Lung (tissue), 12 donors: Measurements from ENCODE around the gene RHOT1. TPM values are rescaled to one million over a fixed set of nuclear protein-coding genes. Genes with fewer than 3 reads are reported as not detected.
"Not testable (repeated sequence)": the region's sequence is repeated elsewhere in the genome, so short reads cannot be mapped to it uniquely, and the experiment has no call there.

Experiments used
- ATAC-seq: fragments of 200-7000 bp; cut with Tn5 transposase; one replicate; pipeline ENCODE4 v1.9.1; 2020; ENCODE audit warnings: moderate number of reproducible peaks; ENCODE audit not compliant: insufficient read depth, low FRiP score
- DNase-seq, 3 donors: peaks; one replicate each; pipeline ENCODE4 v3.0.0-alpha.2; 2013 to 2017
- H3K27ac ChIP-seq, 2 donors: one replicate each; pipeline ENCODE4 v1.5.1; 2013; ENCODE audit warnings: mild to moderate bottlenecking in 2 of 2, moderate library complexity in 2 of 2, control low read depth in 1 of 2, inconsistent platforms in 1 of 2, low read depth in 1 of 2, low read length in 1 of 2
- H3K27me3 ChIP-seq, 3 donors: one replicate each; pipeline ENCODE4 v1.5.1; 2013; ENCODE audit warnings: low read length in 2 of 3; ENCODE audit not compliant: control insufficient read depth in 3 of 3, insufficient read depth in 3 of 3
- H3K36me3 ChIP-seq, 4 donors: one replicate each; pipeline ENCODE4 v1.5.1; 2013; ENCODE audit warnings: low read length in 4 of 4, mild to moderate bottlenecking in 1 of 4, moderate library complexity in 1 of 4; ENCODE audit not compliant: control insufficient read depth in 4 of 4, insufficient read depth in 4 of 4
- H3K4me1 ChIP-seq, 5 donors: one replicate each; pipeline ENCODE4 v1.5.1; 2013; ENCODE audit warnings: low read length in 5 of 5, mild to moderate bottlenecking in 2 of 5, moderate library complexity in 1 of 5; ENCODE audit not compliant: control insufficient read depth in 5 of 5, insufficient read depth in 5 of 5
- H3K4me3 ChIP-seq: one replicate; pipeline ENCODE4 v1.5.1; 2013; ENCODE audit warnings: mild to moderate bottlenecking, control low read depth, moderate library complexity
- H3K9ac ChIP-seq, 2 donors: one replicate each; pipeline ENCODE4 v1.5.1; 2013; ENCODE audit warnings: low read length in 2 of 2, control low read depth in 1 of 2; ENCODE audit not compliant: insufficient read depth in 1 of 2
- H3K9me3 ChIP-seq, 4 donors: one replicate each; pipeline ENCODE4 v1.5.1; 2013; ENCODE audit warnings: low read length in 3 of 4, mild to moderate bottlenecking in 1 of 4, moderate library complexity in 1 of 4; ENCODE audit not compliant: control insufficient read depth in 4 of 4, insufficient read depth in 3 of 4
- CTCF ChIP-seq: IDR thresholded peaks from 2 replicates; pipeline ENCODE4 v1.5.1; 2012; ENCODE audit warnings: mild to moderate bottlenecking; ENCODE audit errors: control extremely low read depth, extremely low read depth
- WGBS, 2 donors: extraction: QIAGEN DNeasy Blood & Tissue Kit; methylation state at CpG; one replicate each; pipeline ENCODE4 v1.1.7; 2013; 5-methylcytosine and 5-hydroxymethylcytosine counted together
- polyA plus RNA-seq, 2 donors: library from polyadenylated mRNA; stranded (reverse); fragments of 200-250 nt; gene quantifications; one replicate each; pipeline ENCODE4 v1.2.1, GENCODE V29; 2013
- total RNA-seq, 2 donors: library from RNA; depleted of rRNA in 1 of 2; stranded (reverse); fragments of >200 nt in 1 of 2; gene quantifications; one replicate each; pipeline ENCODE4 v1.2.1, GENCODE V29; 2014 to 2021
- donor health status: control.
- donor health status: control.
- donor health status: Bipolar disorder and iron deficiency.
- donor health status: healthy.
- donor health status: DM: yes; HTN: yes; CAD: no.

The RHOT1 gene
- total and polyA plus RNA-seq, 4 donors = 28.5 to 90.5 (median 44.9) TPM

- DNase-seq (no peak), ATAC-seq (no peak)
- Histone ChIP-seq H3K4me3 (no peak overlapping the region), H3K27ac (no peak overlapping the region), H3K9me3 (no peaks in the 10 kb centered on the region), H3K36me3 (no peaks in the 10 kb centered on the region), H3K9ac (no peak overlapping the region), H3K27me3 (no peaks in the 10 kb centered on the region), H3K4me1 (peaks cover 0 to 9% (median 0%) of the 10 kb centered on the region in 5 donors)
- 93 to 94% methylated on average over 21 of the region's 21 CpGs for WGBS, 2 donors
- TF ChIP-seq CTCF = no peak
Measured at GRCh38 chr17:32110596-32110995, 31.7 kb upstream of the RHOT1 start.

DNA sequence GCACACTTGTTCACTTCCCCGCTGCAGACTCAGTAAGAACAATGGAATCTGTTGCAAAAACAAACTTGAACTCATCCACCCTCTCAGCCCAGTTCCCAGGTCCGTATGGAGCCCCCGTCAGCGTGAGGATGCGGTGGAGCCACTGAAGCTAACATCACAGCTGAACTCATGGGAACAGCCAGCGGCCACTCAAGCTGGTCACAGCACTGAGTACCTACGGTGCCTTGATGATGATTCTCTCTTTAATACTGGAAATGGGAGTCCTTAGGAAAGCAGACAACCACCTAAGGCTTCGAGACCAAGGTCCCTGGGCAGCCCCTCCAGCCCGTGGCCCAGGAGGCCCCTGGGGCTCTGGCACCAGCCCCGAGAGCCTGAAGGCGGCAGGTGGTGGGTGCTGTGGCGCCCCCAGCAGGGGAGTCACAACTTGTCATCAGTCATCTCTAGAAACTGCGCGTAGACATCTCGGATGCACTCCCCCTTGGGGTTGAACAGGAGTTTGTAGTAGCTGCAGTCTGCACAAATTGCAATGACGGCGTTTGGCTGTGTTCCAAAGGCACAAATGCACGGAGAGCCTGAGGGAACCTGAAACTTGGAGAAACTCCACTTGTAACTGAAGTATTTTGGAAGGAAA, 31.0 kb upstream of the RHOT1 start:
- no peaks in the 10 kb centered on the region for H3K27me3 ChIP-seq
- no peaks in the 10 kb centered on the region for H3K36me3 ChIP-seq
- no peak overlapping the region for H3K9ac ChIP-seq
- H3K4me3 ChIP-seq = no peak overlapping the region
- H3K27ac ChIP-seq = no peak overlapping the region
- peaks cover 0 to 9% (median 0%) of the 10 kb centered on the region in 5 donors for H3K4me1 ChIP-seq
- TF ChIP-seq CTCF = no peak
- ATAC-seq (peak; percentile 6), DNase-seq (peak; percentile 85 to 90 (median 86))
- no peaks in the 10 kb centered on the region for H3K9me3 ChIP-seq
- WGBS, 2 donors = 47 to 58% methylated on average over 18 of the region's 18 CpGs

- Histone ChIP-seq H3K36me3 (no peaks in the 10 kb centered on the region), H3K27ac (no peak overlapping the region), H3K27me3 (no peaks in the 10 kb centered on the region), H3K4me3 (no peak overlapping the region), H3K9ac (no peak overlapping the region), H3K9me3 (no peaks in the 10 kb centered on the region), H3K4me1 (peaks cover 0 to 9% (median 0%) of the 10 kb centered on the region in 5 donors)
- DNase-seq (no peak), ATAC-seq (no peak)
- WGBS, 2 donors = 95 to 96% methylated on average over 20 of the region's 20 CpGs
- TF ChIP-seq CTCF = no peak
Measured at GRCh38 chr17:32112416-32112815, 29.9 kb upstream of the RHOT1 start.

DNA sequence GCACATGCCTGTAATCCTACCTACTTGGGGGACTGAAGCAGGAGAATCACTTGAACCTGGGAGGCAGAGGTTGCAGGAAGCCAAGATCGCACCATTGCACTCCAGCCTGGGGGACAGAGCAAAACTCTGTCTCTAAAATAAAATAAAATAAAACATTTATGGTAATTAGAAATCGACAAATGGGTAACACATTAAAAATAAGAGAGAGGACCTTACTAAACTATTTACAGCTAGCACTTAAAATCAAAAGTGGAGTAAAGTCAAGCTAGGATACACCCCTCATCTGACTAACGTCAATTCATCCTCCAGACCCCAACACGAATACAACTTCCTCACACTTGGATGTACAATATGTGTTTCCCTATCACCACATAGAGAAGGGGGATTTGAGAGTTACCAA, 27.8 kb upstream of the RHOT1 start:
- Histone ChIP-seq H3K27me3 (no peaks in the 10 kb centered on the region), H3K9me3 (no peaks in the 10 kb centered on the region), H3K4me1 (peaks cover 0 to 9% (median 0%) of the 10 kb centered on the region in 5 donors), H3K4me3 (no peak overlapping the region), H3K27ac (no peak overlapping the region), H3K9ac (no peak overlapping the region), H3K36me3 (no peaks in the 10 kb centered on the region)
- 49 to 67% methylated on average over 4 of the region's 4 CpGs for WGBS, 2 donors
- ATAC-seq (no peak), DNase-seq (no peak)
- no peak for TF ChIP-seq CTCF

DNA sequence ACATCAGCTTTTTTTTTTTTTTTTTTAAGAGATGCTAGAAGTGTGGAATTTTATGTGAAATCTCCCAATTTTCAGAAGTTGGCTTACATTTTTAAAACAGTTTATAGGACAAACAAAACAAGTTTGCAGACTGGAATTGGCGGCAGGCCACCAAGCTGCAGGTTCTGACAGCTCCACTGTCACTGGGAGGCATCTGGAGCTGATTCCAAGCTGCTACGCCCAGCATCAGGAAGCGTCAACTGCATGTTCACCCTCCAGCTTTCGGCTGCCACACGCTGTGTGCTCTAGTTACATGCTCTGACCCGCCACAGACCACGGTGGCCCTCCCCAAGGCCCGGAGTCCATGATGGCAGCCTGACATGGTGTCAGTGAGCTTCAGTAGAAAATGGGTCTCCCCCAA, 26.8 kb upstream of the RHOT1 start:
- not testable (repeated sequence) for ATAC-seq, H3K9ac ChIP-seq, H3K36me3 ChIP-seq, H3K27me3 ChIP-seq, H3K4me1 ChIP-seq, H3K27ac ChIP-seq, H3K9me3 ChIP-seq, H3K4me3 ChIP-seq, DNase-seq
- WGBS, 2 donors = 89 to 98% methylated on average over 8 of the region's 8 CpGs
